GM23338 (cell line): Measurements from ENCODE around the gene LRIT2. TPM values are rescaled to one million over a fixed set of nuclear protein-coding genes. Genes with fewer than 3 reads are reported as not detected.

Experiments used
- ATAC-seq: fragments of 200-7000 bp; cut with Tn5 transposase; 3 replicates; pipeline ENCODE4 v1.9.1; 2020
- DNase-seq: peaks from one replicate; pipeline ENCODE4 v3.0.0-alpha.2; 2015; ENCODE audit warnings: low spot score
- H2AFZ ChIP-seq: fragments of 200-600 bp; sonication (generic); 2 replicates; pipeline ENCODE4 v1.8.0; 2016; ENCODE audit warnings: antibody characterized with exemption, mild to moderate bottlenecking, moderate library complexity
- H3F3A ChIP-seq: fragments of 200-600 bp; sonication (generic); replicated peaks from 2 replicates; pipeline ENCODE4 v1.8.0; 2017; ENCODE audit warnings: antibody characterized with exemption, mixed run types, low read depth
- H3K27ac ChIP-seq: fragments of 200-600 bp; sonication (generic); 2 replicates; pipeline ENCODE4 v1.6.1; 2016; ENCODE audit warnings: low read depth
- H3K27me3 ChIP-seq: fragments of 200-600 bp; sonication (generic); 2 replicates; pipeline ENCODE4 v1.8.0; 2016; ENCODE audit warnings: mild to moderate bottlenecking, mixed run types, moderate library complexity; ENCODE audit not compliant: insufficient read depth
- H3K36me3 ChIP-seq: fragments of 200-600 bp; sonication (generic); 2 replicates; pipeline ENCODE4 v1.8.0; 2016; ENCODE audit warnings: mild to moderate bottlenecking; ENCODE audit not compliant: insufficient read depth
- H3K4me1 ChIP-seq: fragments of 200-600 bp; sonication (generic); 2 replicates; pipeline ENCODE4 v1.8.0; 2016; ENCODE audit warnings: mild to moderate bottlenecking, moderate library complexity; ENCODE audit not compliant: insufficient read depth
- H3K4me2 ChIP-seq: fragments of 200-600 bp; sonication (generic); 2 replicates; pipeline ENCODE4 v1.7.1; 2017; ENCODE audit warnings: mixed run types
- H3K4me3 ChIP-seq: fragments of 200-600 bp; sonication (generic); 2 replicates; pipeline ENCODE4 v1.6.1; 2016; ENCODE audit warnings: mixed run types
- H3K79me2 ChIP-seq: fragments of 200-600 bp; sonication (generic); replicated peaks from 2 replicates; pipeline ENCODE4 v1.8.0; 2017; ENCODE audit warnings: mild to moderate bottlenecking; ENCODE audit not compliant: insufficient read depth
- H3K9me2 ChIP-seq: fragments of 200-600 bp; sonication (generic); 2 replicates; pipeline ENCODE4 v1.8.0; 2017; ENCODE audit not compliant: insufficient read depth
- H4K20me1 ChIP-seq: fragments of 200-600 bp; sonication (generic); replicated peaks from 2 replicates; pipeline ENCODE4 v1.8.0; 2017; ENCODE audit warnings: mild to moderate bottlenecking; ENCODE audit not compliant: insufficient read depth
- H3K27ac Mint-ChIP-seq: 2 replicates; pipeline ENCODE4 v1.8.0; 2020; ENCODE audit warnings: inconsistent platforms, mild to moderate bottlenecking, moderate library complexity, mixed read lengths
- H3K27me3 Mint-ChIP-seq: 3 replicates; pipeline ENCODE4 v1.8.0; 2022; ENCODE audit warnings: low read depth, mild to moderate bottlenecking, moderate library complexity, mixed read lengths, inconsistent platforms; ENCODE audit not compliant: insufficient read depth, poor library complexity
- H3K36me3 Mint-ChIP-seq: 3 replicates; pipeline ENCODE4 v1.8.0; 2021; ENCODE audit warnings: low read depth, mild to moderate bottlenecking, inconsistent platforms, moderate library complexity, mixed read lengths
- H3K4me1 Mint-ChIP-seq: 3 replicates; pipeline ENCODE4 v1.8.0; 2020; ENCODE audit warnings: mild to moderate bottlenecking, inconsistent platforms, mixed read lengths
- H3K4me3 Mint-ChIP-seq: 3 replicates; pipeline ENCODE4 v1.8.0; 2021; ENCODE audit warnings: moderate library complexity, mild to moderate bottlenecking, inconsistent platforms, mixed read lengths
- H3K9me3 Mint-ChIP-seq: 3 replicates; pipeline ENCODE4 v1.8.0; 2020; ENCODE audit warnings: moderate library complexity, mild to moderate bottlenecking, inconsistent platforms, mixed read lengths
- CREB1 ChIP-seq: fragments of 250-450 bp; sonication (Bioruptor Pico); IDR thresholded peaks from 2 replicates; pipeline ENCODE4 v1.5.0; 2020; ENCODE audit warnings: low read depth, mild to moderate bottlenecking, moderate library complexity
- CTCF ChIP-seq, 2 experiments: fragments of 200-600 bp in 1 of 2; sonication (generic) in 1 of 2; conservative IDR thresholded peaks; 2 replicates each; pipeline versions ENCODE4 v1.5.1 to v1.6.1; 2016 to 2017; ENCODE audit warnings: antibody characterized with exemption in 2 of 2, low read depth in 2 of 2, mild to moderate bottlenecking in 2 of 2, moderate library complexity in 1 of 2
- ETS1 ChIP-seq: IDR thresholded peaks from 2 replicates; pipeline ENCODE4 v1.6.1; 2016; ENCODE audit warnings: antibody characterized with exemption
- EZH2 ChIP-seq: fragments of 200-600 bp; sonication (generic); IDR thresholded peaks from one replicate; pipeline ENCODE4 v1.8.0; 2017; ENCODE audit warnings: antibody characterized with exemption, mild to moderate bottlenecking, low read depth; ENCODE audit not compliant: unreplicated experiment
- EZH2phosphoT487 ChIP-seq: fragments of 200-600 bp; sonication (generic); IDR thresholded peaks from one replicate; pipeline ENCODE4 v1.8.1; 2018; ENCODE audit warnings: antibody characterized with exemption; ENCODE audit not compliant: unreplicated experiment
- JUNB ChIP-seq: IDR thresholded peaks from one replicate; pipeline ENCODE4 v1.6.1; 2016; ENCODE audit warnings: antibody characterized with exemption; ENCODE audit not compliant: unreplicated experiment
- NANOG ChIP-seq: IDR thresholded peaks from 2 replicates; pipeline ENCODE4 v1.6.1; 2016; ENCODE audit warnings: antibody characterized with exemption, borderline replicate concordance
- POLR2AphosphoS5 ChIP-seq: IDR thresholded peaks from 2 replicates; pipeline ENCODE4 v1.6.1; 2016; ENCODE audit warnings: antibody characterized with exemption, low read depth
- REST ChIP-seq: IDR thresholded peaks from one replicate; pipeline ENCODE4 v1.6.1; 2018; ENCODE audit warnings: antibody characterized with exemption; ENCODE audit not compliant: unreplicated experiment
- STAT1 ChIP-seq: IDR thresholded peaks from one replicate; pipeline ENCODE4 v1.6.1; 2016; ENCODE audit warnings: antibody characterized with exemption; ENCODE audit not compliant: unreplicated experiment
- ZNF114 ChIP-seq: fragments of 250-450 bp; sonication (Bioruptor Pico); IDR thresholded peaks from 2 replicates; pipeline ENCODE4 v1.5.0; 2020; ENCODE audit warnings: mild to moderate bottlenecking, moderate library complexity
- ZNF331 ChIP-seq: fragments of 250-450 bp; sonication (Bioruptor Pico); IDR thresholded peaks from 2 replicates; pipeline ENCODE4 v1.5.0; 2020; ENCODE audit warnings: low read depth, mild to moderate bottlenecking, moderate library complexity
- ZNF462 ChIP-seq: fragments of 250-450 bp; sonication (Bioruptor Pico); IDR thresholded peaks from 2 replicates; pipeline ENCODE4 v1.5.0; 2020; ENCODE audit warnings: mild to moderate bottlenecking, moderate library complexity
- polyA plus RNA-seq: library from polyadenylated mRNA; unstranded; fragments of >200 nt; fragmentation: Nextera tagmentation; extraction: Ambion mirVana; gene quantifications from 2 replicates; pipeline ENCODE4 v1.2.1, GENCODE V29; 2016
- total RNA-seq: library from RNA; depleted of rRNA; stranded (reverse); fragments of >200 nt; shearing (Covaris generic); gene quantifications from 2 replicates; pipeline ENCODE4 v1.2.3, GENCODE V29; 2014

Gene LRIT2
- total and polyA plus RNA-seq, 2 experiments from 2014 or later = not detected

GRCh38 chr10:84173501-84173929 lies 51.8 kb downstream of the LRIT2 start, which contains the start of gene GPR15LG:
TSS of gene GPR15LG (plus strand) at chr10:84173801. CDS start at chr10:84173852, 51 bp downstream.
- Histone ChIP-seq H3K4me2 (no peak within 1 kb of the TSS), H3K9me2 (no peaks in the 10 kb centered on the region; the same call in 1 of the 2 replicates), H3K4me3 (no peak within 1 kb of the TSS), H3K27ac (no peak within 1 kb of the TSS), H3K79me2 (no peaks in the 10 kb centered on the region), H4K20me1 (no peaks in the 10 kb centered on the region; the same call in 1 of the 2 replicates), H2AFZ (no peak within 1 kb of the TSS), H3F3A (no peaks in the 10 kb centered on the region), H3K27me3 (no peaks in the 10 kb centered on the region), H3K4me1 (no peaks in the 10 kb centered on the region), H3K36me3 (no peaks in the 10 kb centered on the region)
- Mint-ChIP-seq H3K36me3 (no peaks in the 10 kb centered on the region), H3K27me3 (peaks cover 3% of the 10 kb centered on the region), H3K9me3 (no peaks in the 10 kb centered on the region; the same call in 1 of the 3 replicates), H3K4me1 (peaks cover 4% of the 10 kb centered on the region; the same call in 1 of the 3 replicates), H3K27ac (no peak within 1 kb of the TSS), H3K4me3 (no peak within 1 kb of the TSS)
- TF ChIP-seq EZH2 = no peak
- TF ChIP-seq ZNF331 (CRISPR knock-in tag) = no peak
- TF ChIP-seq NANOG = no peak
- TF ChIP-seq POLR2AphosphoS5 = no peak
- TF ChIP-seq CREB1 (CRISPR knock-in tag) = no peak
- TF ChIP-seq ZNF462 (CRISPR knock-in tag) = no peak
- no peak for TF ChIP-seq EZH2phosphoT487
- TF ChIP-seq JUNB = no peak
- no peak for TF ChIP-seq ETS1
- TF ChIP-seq CTCF (conservative IDR thresholded peaks at IDR 0.05; ENCODE audit: low read depth in 2 of 2) = no peak
- no peak for TF ChIP-seq ZNF114 (CRISPR knock-in tag)
- TF ChIP-seq STAT1 = no peak
- no peak for TF ChIP-seq REST
- ATAC-seq = no peak
- DNase-seq = no peak
